NOMO-1 treated with DMSO at 0.1 percent for 48 hours (cell line): ENCODE results near the gene CEP350.
A peak's percentile ranks its signal among the peaks of the same experiment; 100 is the strongest.

ENCODE experiments used
- DNase-seq: peaks from one replicate; lab custom pipeline; 2025; ENCODE audit not compliant: unreplicated experiment; lab: John Stamatoyannopoulos, UW

Gene CEP350

DNA sequence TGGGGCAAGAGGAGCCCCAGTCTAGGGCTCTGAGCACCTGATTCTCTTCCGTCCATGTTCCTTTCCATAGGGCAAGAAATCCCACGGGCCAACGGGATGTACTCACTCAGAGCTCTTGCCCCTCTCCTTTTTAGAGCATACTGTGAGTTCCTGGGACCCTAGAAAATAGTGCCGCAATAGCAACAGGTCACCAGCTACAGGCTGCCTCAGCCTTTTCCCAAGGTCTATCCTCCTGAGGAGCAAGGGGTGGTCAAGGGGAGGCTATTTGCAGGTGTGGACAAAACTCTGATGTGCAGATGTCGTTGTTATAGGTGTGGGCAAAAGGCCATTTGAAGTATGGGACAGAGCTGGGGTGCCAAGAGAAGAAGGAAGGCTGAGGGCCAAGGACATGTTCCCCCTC lies 198.4 kb downstream of the CEP350 start:
- DNase-seq, result no peak

DNA sequence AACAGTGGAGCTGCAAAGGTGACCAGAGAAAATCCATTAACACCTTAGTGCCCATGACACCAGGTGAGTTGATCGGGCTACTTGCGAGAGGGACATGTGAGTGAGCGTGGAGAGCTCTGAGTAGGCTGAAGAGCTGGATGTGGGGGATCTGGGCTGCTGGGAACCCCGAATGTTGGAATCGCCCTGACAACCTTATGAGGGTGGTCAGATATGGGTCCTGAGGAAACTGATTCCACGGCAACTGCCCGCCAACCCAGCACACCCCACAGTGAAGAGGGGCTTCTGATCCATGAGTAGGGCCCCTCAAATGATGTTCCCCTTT lies 199.4 kb downstream of the CEP350 start:
- no peak for DNase-seq

DNA sequence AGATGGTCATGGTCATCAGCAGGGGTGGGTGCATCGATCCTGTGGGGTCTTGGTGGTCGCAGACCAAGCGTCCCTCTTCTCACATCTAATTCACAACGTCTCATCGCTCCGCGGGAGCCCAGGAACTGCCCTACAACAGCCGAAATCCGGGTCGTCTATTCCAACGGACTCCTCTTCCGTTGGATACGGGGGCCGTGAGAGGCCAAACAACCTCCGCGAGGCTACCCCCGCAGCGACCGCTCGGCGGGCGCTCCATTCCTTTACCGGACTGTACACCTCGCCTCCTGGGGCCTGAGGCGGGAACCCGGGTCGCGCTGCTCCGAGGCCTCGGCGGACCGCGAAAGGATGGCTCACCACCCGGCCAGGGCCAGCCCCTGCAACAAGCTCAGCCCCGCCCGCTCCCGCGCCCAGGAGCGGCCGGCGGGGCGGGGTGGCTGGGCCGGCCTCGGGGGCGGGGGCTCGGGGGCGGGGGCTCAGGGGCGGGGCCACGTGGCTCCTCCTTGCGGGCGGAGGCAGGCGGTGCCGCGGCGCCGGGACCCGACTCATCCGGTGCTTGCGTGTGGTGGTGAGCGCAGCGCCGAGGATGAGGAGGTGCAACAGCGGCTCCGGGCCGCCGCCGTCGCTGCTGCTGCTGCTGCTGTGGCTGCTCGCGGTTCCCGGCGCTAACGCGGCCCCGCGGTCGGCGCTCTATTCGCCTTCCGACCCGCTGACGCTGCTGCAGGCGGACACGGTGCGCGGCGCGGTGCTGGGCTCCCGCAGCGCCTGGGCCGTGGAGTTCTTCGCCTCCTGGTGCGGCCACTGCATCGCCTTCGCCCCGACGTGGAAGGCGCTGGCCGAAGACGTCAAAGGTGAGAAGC lies 199.9 kb downstream of the CEP350 start, which contains the start of gene QSOX1:
Gene QSOX1 (plus strand): TSS at position 545 of the 857 bp plus-strand sequence. CDS start 39 bp downstream, at position 584.
- peak; percentile 81 for DNase-seq

DNA sequence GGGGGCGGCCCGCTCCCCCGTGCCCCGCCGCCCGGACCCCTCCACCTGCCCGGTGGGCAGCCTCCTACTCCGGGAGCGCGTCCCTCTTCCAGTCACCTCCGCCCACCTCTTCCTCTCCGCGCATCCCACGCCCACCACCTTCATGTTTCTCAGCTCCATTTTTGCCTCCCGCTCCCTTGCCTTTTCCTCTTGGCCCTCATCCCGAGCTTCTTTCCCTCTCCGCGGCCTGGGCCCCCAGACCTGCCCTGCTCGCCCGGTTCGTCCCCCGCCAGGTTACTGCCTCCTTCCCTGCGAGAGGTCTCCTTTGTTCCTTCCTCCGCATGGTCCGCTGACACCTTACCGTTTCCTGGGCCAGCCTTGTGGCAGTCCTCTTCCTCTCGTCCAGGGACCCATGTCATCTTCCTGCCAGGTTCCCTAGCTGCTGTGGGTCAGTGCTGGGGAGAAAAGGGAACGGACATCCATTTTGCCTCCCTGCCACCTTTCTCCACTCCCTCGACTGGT lies 200.6 kb downstream of the CEP350 start:
- DNase-seq, result no peak

DNA sequence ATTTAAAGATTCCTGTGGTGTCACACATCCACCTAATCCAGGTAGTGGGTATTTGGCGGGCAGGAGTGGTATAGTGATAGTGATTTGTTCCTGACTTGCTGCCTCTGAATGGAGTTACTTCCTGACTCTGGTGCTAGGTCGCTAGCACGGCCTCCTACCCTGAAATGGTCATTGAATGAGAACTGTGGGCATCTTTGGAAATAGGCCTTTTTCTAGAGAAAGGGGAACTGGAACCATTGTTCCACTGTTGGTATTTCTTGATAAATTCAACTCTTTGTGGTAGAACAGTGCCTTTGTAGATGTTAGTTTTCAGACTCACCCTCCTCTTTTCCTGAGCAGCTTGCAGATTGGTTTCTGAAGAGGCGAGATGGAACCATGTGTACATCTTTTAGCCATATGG lies 201.6 kb downstream of the CEP350 start:
- peak; percentile 88 for DNase-seq

DNA sequence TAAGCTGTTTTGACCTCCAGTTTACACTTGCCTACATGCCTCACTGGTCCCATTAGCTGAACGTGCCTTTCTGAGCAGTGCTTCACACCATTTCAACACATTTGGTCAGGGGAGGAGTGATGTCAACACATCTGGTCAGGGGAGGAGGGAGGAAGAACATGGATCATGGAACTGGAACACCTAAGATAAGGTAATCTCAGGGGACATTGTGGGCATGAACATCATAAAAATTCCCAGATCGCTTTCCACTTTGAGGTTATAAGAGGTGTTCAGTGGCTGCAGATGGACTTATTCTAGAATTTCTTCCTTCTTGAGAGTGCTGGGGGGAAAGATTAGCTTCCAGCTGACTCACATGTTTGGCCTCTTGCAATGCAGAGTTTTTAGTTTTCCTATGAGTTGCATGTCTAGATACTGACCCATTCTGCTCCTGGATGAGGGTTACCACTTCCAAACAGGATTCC lies 202.1 kb downstream of the CEP350 start:
- DNase-seq, result no peak

DNA sequence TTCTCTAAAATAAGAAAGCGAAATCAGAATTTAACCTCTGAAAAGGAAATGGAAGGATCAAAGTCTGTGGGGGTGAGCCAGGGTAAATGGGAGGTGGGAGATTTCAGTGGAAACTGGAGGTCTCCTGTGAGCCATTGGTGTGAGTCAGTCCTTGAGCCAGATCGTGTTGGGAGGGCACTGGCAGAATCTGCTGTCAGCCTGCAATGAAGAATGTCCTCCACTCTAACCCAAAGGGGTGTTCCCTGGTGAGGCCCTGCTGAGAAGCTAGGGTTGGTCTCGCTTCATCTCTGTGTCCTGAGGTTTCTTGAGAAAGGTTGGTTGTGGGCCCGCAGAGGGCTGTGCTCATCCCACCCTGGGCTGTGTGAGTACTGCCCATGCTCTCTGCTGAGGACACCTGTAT lies 202.5 kb downstream of the CEP350 start:
- DNase-seq, result peak; percentile 5

DNA sequence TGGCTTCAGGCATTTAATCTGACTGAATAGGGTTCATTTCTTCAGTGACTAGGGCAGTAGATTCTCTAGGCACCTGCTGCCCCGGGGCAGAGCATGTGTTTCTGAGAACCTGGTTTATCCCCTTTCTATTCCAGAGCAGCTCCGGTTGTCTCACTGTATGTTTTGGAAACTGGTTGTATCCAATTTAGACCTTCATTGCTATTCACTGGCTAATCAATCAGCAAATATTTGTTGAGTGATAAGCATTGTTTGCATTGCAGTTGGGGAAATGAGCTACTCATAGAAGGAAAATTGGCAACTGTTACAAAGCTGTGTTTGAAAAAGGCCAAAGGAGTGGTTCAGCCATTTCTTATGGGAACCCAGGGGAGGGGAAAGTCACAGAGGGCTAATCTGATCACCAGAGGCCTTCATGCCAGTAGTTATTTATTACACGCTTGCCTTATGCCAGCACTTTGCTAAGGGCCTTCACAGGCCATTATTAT lies 203.0 kb downstream of the CEP350 start:
- no peak for DNase-seq

DNA sequence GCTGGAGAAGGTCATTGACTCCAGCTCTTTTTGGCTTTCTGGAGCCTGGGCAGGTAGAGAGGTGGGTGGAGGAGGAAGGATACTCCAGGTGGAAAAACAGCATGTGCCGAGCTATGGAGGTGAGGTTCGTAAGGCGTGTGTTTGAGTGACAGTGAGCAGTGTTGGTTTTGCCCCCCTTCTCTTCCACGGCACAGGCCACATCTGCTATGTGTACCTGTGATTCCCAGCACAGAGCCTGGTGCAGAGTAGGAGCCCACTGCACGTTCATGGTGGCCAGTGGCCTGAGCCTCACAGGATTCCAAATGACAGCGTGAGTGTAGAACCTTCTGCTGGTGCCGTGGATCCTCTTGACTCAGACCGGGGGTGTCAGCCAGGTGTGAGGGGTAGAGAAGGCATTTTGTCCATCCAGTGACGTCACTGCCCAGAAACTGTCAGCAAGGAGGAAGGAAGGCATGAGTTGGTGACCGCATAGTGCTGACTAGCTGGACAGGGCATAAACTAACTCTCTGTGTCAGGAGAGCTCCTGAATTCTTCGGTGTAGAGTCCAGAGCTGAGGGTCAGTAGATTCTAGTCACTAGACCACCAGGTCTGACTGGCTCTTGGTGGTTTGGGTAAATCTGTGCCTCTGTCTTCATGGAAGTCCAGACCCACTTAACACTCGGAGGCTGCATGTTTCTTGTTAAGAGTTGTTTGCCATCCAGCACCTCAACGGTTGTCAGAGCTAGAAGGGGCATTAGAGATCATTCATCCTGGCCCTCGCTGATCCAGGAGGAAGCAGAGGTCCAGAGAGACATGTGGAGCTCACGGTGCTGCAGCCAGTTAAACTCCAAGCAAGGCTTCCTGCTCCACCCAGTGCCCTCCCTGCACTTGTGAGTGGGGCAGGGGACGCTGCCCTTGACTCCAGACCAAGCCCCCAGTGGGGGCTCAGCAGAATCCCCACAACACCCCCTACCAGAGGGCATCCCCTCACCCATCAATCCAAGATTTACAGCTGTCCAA lies 203.8 kb downstream of the CEP350 start:
- DNase-seq, result peak; percentile 19

DNA sequence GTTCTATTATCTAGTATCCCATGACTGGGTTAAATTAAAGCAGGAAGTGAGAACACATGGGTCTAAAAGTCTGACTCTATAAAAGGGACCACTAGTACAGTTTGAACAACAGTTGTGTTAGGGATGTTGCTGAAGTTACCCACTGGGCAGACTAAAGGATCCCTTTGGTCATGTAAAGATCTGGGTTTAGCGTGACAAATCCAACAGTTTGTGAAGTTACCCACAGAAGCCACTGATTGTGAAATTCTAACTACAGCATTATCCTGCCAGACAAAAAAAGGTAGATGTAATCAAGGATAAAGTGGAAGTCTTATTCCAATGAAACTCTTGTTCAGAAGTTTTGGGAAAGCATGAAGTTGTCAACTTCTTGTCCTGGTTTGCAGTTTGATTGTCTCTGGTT lies 205.7 kb downstream of the CEP350 start:
- peak; percentile 88 for DNase-seq

DNA sequence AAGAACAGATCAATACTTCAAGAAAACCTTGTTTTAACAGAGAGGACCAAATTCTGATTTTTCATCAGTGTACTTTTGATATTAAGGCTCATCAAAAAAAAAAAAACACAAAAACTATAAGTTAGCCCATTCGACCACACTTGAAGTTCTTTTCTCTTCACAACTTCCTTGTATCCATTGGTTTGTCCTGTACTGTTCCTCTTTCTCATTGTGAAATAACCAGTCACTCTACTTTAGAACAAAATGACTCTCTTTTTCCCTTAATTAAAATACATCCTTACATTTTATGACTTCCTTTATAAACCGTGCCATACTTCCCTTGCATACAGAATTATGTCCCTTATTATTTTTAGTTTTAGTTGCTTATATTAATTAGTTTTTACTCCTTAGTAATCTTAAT lies 208.4 kb downstream of the CEP350 start:
- DNase-seq, result peak; percentile 95
